HL-60 (cell line): ENCODE data around the gene ZNF740.

Experiments used
- DNase-seq, 2 experiments: peaks; one replicate each; pipeline ENCODE4 v3.0.0-alpha.2; 2010 to 2020; ENCODE audit warnings: low read depth in 1 of 2, low spot score in 1 of 2
- H3K27ac ChIP-seq: fragments of 250-450 bp; sonication (Bioruptor Pico); replicated peaks from 2 replicates; pipeline ENCODE4 v1.5.1; 2020; ENCODE audit warnings: mild to moderate bottlenecking, moderate library complexity
- H3K27me3 ChIP-seq: fragments of 250-450 bp; sonication (Bioruptor Pico); 2 replicates; pipeline ENCODE4 v1.5.1; 2021; ENCODE audit warnings: mild to moderate bottlenecking, moderate library complexity; ENCODE audit not compliant: insufficient read depth, poor library complexity, severe bottlenecking
- H3K4me3 ChIP-seq: replicated peaks from 2 replicates; pipeline ENCODE4 v1.5.1; 2011; ENCODE audit warnings: mild to moderate bottlenecking, control low read depth, low read length; ENCODE audit not compliant: insufficient read depth
- CTCF ChIP-seq: IDR thresholded peaks from one replicate; pipeline ENCODE4 v1.5.1; 2011; ENCODE audit warnings: low read length, control low read depth, inconsistent platforms; ENCODE audit not compliant: insufficient read depth
- GABPA ChIP-seq: IDR thresholded peaks from 2 replicates; pipeline ENCODE4 v1.6.1; 2012; ENCODE audit warnings: low read depth
- POLR2AphosphoS5 ChIP-seq: IDR thresholded peaks from 2 replicates; pipeline ENCODE4 v1.6.1; 2012; ENCODE audit warnings: low read depth
- REST ChIP-seq: IDR thresholded peaks from 2 replicates; pipeline ENCODE4 v1.6.1; 2012; ENCODE audit warnings: low read depth; ENCODE audit not compliant: insufficient replicate concordance
- SPI1 ChIP-seq: IDR thresholded peaks from 2 replicates; pipeline ENCODE4 v1.6.1; 2012; ENCODE audit warnings: low read depth, mild to moderate bottlenecking, borderline replicate concordance

Gene ZNF740

GRCh38 chr12:53230108-53230845 lies 49.8 kb downstream of the ZNF740 start:
- Histone ChIP-seq H3K4me3 (no peak overlapping the region), H3K27ac (no peak overlapping the region), H3K27me3 (peaks cover 15% of the 10 kb centered on the region)
- TF ChIP-seq POLR2AphosphoS5 (no peak), SPI1 (no peak), REST (no peak), GABPA (no peak), CTCF (no peak)
- DNase-seq: no peak

- peaks cover 15% of the 10 kb centered on the region for H3K27me3 ChIP-seq
- no peak for DNase-seq
- H3K4me3 ChIP-seq: peak overlapping the region; percentile 44
- TF ChIP-seq GABPA (no peak), CTCF (no peak), POLR2AphosphoS5 (no peak), REST (no peak), SPI1 (no peak)
- H3K27ac ChIP-seq: no peak overlapping the region
Measured at GRCh38 chr12:53231671-53231920, 51.1 kb downstream of the ZNF740 start.

- no peak for TF ChIP-seq REST
- H3K27me3 ChIP-seq: peaks cover 15% of the 10 kb centered on the region
- H3K27ac ChIP-seq: no peak within 1 kb of the TSS
- H3K4me3 ChIP-seq: peak within 1 kb of the TSS; percentile 44
- DNase-seq: no peak
Measured at GRCh38 chr12:53231921-53232645, 51.6 kb downstream of the ZNF740 start, which contains the start of gene RARG. Gene RARG (minus strand): TSS chr12:53232209. CDS start chr12:53227545, 4,664 bp downstream.
